B cell (primary cell): Measurements from ENCODE around the gene PRODH2.

Experiments used
- EZH2 ChIP-seq: IDR thresholded peaks from 2 replicates; pipeline ENCODE4 v1.6.1; 2012; ENCODE audit warnings: borderline replicate concordance, low read depth, mild to moderate bottlenecking, moderate library complexity, low read length; ENCODE audit not compliant: insufficient read depth, poor library complexity, severe bottlenecking
- TF ChIP-seq, protein P1 (sequence below): fragments of 200-600 bp; IDR thresholded peaks from one replicate; pipeline ENCODE4 v1.8.0; 2022; ENCODE audit warnings: antibody characterized with exemption, mild to moderate bottlenecking

- TF ChIP-seq, protein P1, sequence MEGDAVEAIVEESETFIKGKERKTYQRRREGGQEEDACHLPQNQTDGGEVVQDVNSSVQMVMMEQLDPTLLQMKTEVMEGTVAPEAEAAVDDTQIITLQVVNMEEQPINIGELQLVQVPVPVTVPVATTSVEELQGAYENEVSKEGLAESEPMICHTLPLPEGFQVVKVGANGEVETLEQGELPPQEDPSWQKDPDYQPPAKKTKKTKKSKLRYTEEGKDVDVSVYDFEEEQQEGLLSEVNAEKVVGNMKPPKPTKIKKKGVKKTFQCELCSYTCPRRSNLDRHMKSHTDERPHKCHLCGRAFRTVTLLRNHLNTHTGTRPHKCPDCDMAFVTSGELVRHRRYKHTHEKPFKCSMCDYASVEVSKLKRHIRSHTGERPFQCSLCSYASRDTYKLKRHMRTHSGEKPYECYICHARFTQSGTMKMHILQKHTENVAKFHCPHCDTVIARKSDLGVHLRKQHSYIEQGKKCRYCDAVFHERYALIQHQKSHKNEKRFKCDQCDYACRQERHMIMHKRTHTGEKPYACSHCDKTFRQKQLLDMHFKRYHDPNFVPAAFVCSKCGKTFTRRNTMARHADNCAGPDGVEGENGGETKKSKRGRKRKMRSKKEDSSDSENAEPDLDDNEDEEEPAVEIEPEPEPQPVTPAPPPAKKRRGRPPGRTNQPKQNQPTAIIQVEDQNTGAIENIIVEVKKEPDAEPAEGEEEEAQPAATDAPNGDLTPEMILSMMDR = no peak
- no peak for TF ChIP-seq EZH2
Observed at GRCh38 chr19:35858311-35858710, 45.7 kb upstream of the PRODH2 start.
